ENCODE measurements around the gene LARGE1. TPM values are rescaled to one million over a fixed set of nuclear protein-coding genes. Genes with fewer than 3 reads are reported as not detected.

Gene LARGE1
- total RNA-seq, 6 experiments from 2014 or later: 12.2 to 28.3 (median 15.2) TPM

GRCh38 chr22:33563220-33563964 lies 356.9 kb downstream of the LARGE1 start:
- intact Hi-C loops (cut with DNase I): no loop called here
- peak overlapping the region; percentile 33 to 41 (median 38) for H3K27ac ChIP-seq
- WGBS (ENCODE audit: insufficient coverage, low coverage, low lambda C conversion rate, missing lambda C conversion rate): 28% methylated on average over 13 of the region's 14 CpGs
- no peaks in the 10 kb centered on the region for H3K9me3 ChIP-seq
- DNase-seq (peak in 1 of 3 donors; percentile 28), ATAC-seq (peak; percentile 50 to 76 (median 62))
- no peaks in the 10 kb centered on the region for H3K27me3 ChIP-seq
- TF ChIP-seq CTCF (IDR thresholded peaks at IDR 0.05) (no peak), POLR2A (IDR thresholded peaks at IDR 0.05) (no peak)
- H3K4me1 ChIP-seq: peaks cover 0 to 26% (median 11%) of the 10 kb centered on the region in 4 donors
- peak overlapping the region in 1 of 3 donors; percentile 8 for H3K4me3 ChIP-seq
- no peaks in the 10 kb centered on the region for H3K36me3 ChIP-seq

- Histone ChIP-seq H3K27ac (no peak overlapping the region), H3K36me3 (no peaks in the 10 kb centered on the region), H3K4me1 (peaks cover 0 to 26% (median 11%) of the 10 kb centered on the region in 4 donors), H3K4me3 (no peak overlapping the region), H3K9me3 (no peaks in the 10 kb centered on the region), H3K27me3 (no peaks in the 10 kb centered on the region)
- DNase-seq (no peak), ATAC-seq (no peak)
- 93% methylated on average over 6 of the region's 6 CpGs for WGBS (ENCODE audit: insufficient coverage, low coverage, low lambda C conversion rate, missing lambda C conversion rate)
- intact Hi-C loops (cut with DNase I): no loop called here
- TF ChIP-seq POLR2A (IDR thresholded peaks at IDR 0.05) (no peak), CTCF (IDR thresholded peaks at IDR 0.05) (no peak)
Observed at GRCh38 chr22:33562501-33562900, 357.8 kb downstream of the LARGE1 start.

DNA sequence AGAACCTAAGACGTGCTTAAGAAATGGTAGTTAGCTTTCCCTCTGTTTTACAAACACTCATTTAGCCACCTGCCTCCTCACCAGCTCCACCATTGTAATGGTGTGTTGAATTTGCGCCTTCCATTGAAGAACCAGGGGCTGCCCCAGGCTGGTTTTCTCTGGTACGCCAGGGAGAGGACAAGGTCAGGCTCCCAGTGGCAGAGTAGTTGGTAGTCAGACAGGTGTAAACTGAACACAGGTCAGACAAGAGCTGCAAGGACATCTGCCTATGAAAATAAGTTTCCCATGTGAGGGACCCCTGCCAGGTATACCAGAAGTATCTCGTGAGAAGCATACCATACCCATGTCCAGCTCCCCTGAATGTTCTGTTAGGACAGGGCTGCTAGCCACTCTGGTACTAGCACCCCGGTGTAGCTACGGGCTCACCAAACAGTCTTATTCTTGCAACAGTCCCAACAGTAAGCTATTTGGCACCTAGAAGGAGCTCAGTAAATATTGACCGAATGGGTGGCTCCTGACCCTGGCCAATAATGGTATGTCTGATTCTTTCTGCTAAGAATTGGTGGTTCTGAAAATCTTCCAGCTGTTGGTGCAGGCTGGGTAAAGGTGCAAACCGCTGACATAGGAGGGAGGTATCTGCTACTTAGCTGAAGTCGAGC lies 359.0 kb downstream of the LARGE1 start:
- TF ChIP-seq CTCF (IDR thresholded peaks at IDR 0.05): no peak
- TF ChIP-seq POLR2A (IDR thresholded peaks at IDR 0.05): no peak
- H3K4me1 ChIP-seq: peaks cover 0 to 32% (median 15%) of the 10 kb centered on the region in 4 donors
- ATAC-seq (peak; percentile 47 to 74 (median 60)), DNase-seq (no peak)
- WGBS (ENCODE audit: insufficient coverage, low coverage, low lambda C conversion rate, missing lambda C conversion rate): 53% methylated on average over 8 of the region's 9 CpGs
- intact Hi-C loops (cut with DNase I): no loop called here
- H3K27ac ChIP-seq: no peak overlapping the region
- H3K4me3 ChIP-seq: no peak overlapping the region
- no peaks in the 10 kb centered on the region for H3K9me3 ChIP-seq
- no peaks in the 10 kb centered on the region for H3K27me3 ChIP-seq
- H3K36me3 ChIP-seq: no peaks in the 10 kb centered on the region

DNA sequence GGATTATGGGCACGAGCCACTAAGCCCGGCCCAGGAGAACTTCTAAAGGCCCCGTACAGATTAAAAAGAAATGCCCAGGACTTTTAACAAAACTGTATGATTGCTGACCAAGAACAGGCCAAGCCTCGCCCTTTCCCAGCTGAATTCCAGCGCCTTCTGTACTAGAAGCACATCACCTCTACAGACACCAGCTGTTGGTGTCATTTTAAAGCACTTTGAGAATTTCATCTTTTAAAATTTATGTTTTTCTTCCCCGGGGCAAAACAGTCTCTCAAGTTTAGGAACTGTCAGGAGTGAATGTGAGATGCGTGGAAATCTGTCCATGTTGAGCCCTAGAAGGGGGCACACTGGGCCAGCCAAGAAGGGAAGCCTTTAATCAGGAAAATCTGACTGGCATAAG lies 362.4 kb downstream of the LARGE1 start:
- H3K9me3 ChIP-seq: no peaks in the 10 kb centered on the region
- DNase-seq: no peak
- H3K27me3 ChIP-seq: no peaks in the 10 kb centered on the region
- no peak for ATAC-seq
- H3K27ac ChIP-seq: no peak overlapping the region
- 94% methylated on average over 6 of the region's 7 CpGs for WGBS (ENCODE audit: insufficient coverage, low coverage, low lambda C conversion rate, missing lambda C conversion rate)
- peaks cover 0 to 25% (median 9%) of the 10 kb centered on the region in 4 donors for H3K4me1 ChIP-seq
- no peak overlapping the region for H3K4me3 ChIP-seq
- no peaks in the 10 kb centered on the region for H3K36me3 ChIP-seq
- TF ChIP-seq CTCF (IDR thresholded peaks at IDR 0.05) (no peak), POLR2A (IDR thresholded peaks at IDR 0.05) (no peak)
- intact Hi-C loops (cut with DNase I): no loop called here
